Endodermal cell (in vitro differentiated cells): ENCODE data around the gene FARP2. TPM values are rescaled to one million over a fixed set of nuclear protein-coding genes. Genes with fewer than 3 reads are reported as not detected.

Experiments used
- DNase-seq: peaks from one replicate; pipeline ENCODE4 v3.0.0-alpha.2; 2017
- H3K27ac ChIP-seq: 2 replicates; pipeline ENCODE4 v1.5.1; 2013; ENCODE audit warnings: mild to moderate bottlenecking, low read depth, low read length, moderate library complexity
- H3K27me3 ChIP-seq: 2 replicates; pipeline ENCODE4 v1.6.1; 2013; ENCODE audit warnings: mild to moderate bottlenecking, low read length, moderate library complexity; ENCODE audit not compliant: insufficient read depth, control insufficient read depth, poor library complexity, severe bottlenecking
- H3K36me3 ChIP-seq: 2 replicates; pipeline ENCODE4 v1.7.0; 2013; ENCODE audit warnings: mild to moderate bottlenecking, low read length, moderate library complexity; ENCODE audit not compliant: control insufficient read depth, insufficient read depth
- H3K4me1 ChIP-seq: one replicate; pipeline ENCODE4 v1.7.0; 2013; ENCODE audit warnings: low read length; ENCODE audit not compliant: control insufficient read depth, insufficient read depth
- H3K4me3 ChIP-seq: 2 replicates; pipeline ENCODE4 v1.5.1; 2013; ENCODE audit warnings: mild to moderate bottlenecking, low read length, moderate library complexity
- H3K9ac ChIP-seq: 2 replicates; pipeline ENCODE4 v1.6.1; 2013; ENCODE audit warnings: mild to moderate bottlenecking, low read length, moderate library complexity; ENCODE audit not compliant: poor library complexity, severe bottlenecking; ENCODE audit errors: extremely low read depth
- H3K9me3 ChIP-seq: 2 replicates; pipeline ENCODE4 v1.6.1; 2013; ENCODE audit warnings: mild to moderate bottlenecking, low read length, moderate library complexity; ENCODE audit not compliant: control insufficient read depth
- H3K27ac Mint-ChIP-seq: 2 replicates; pipeline ENCODE4 v1.8.0; 2020; ENCODE audit warnings: mixed read lengths
- H3K27me3 Mint-ChIP-seq: 2 replicates; pipeline ENCODE4 v1.8.0; 2021; ENCODE audit warnings: mild to moderate bottlenecking, mixed read lengths; ENCODE audit not compliant: insufficient read depth
- H3K36me3 Mint-ChIP-seq: 2 replicates; pipeline ENCODE4 v1.8.0; 2020; ENCODE audit warnings: low read depth, mixed read lengths
- H3K4me1 Mint-ChIP-seq: 2 replicates; pipeline ENCODE4 v1.8.0; 2020; ENCODE audit warnings: mixed read lengths
- H3K4me3 Mint-ChIP-seq: 2 replicates; pipeline ENCODE4 v1.8.0; 2020; ENCODE audit warnings: mild to moderate bottlenecking, moderate library complexity, mixed read lengths
- H3K9me3 Mint-ChIP-seq: 2 replicates; pipeline ENCODE4 v1.8.0; 2020; ENCODE audit warnings: mild to moderate bottlenecking, mixed read lengths
- CTCF ChIP-seq: fragments of 200-600 bp; sonication (generic); conservative IDR thresholded peaks from 2 replicates; pipeline ENCODE4 v1.5.0; 2021; ENCODE audit warnings: antibody characterized with exemption, mild to moderate bottlenecking
- whole genome bisulfite sequencing, 2 experiments: methylation state at CpG; one replicate each; pipeline versions ENCODE4 v1.1.5 to v1.1.7; 2013; ENCODE audit warnings: missing lambda C conversion rate in 2 of 2, mixed read lengths in 1 of 2; ENCODE audit not compliant: insufficient coverage in 1 of 2, insufficient read length in 1 of 2; 5-methylcytosine and 5-hydroxymethylcytosine counted together
- total RNA-seq, 2 donors: library from RNA; stranded (reverse); fragmentation: NEBNext Ultra II Directional in 1 of 2; extraction: Animal tissue kit (Norgen Biotek cat#: 25700) in 1 of 2; gene quantifications; 2 replicates in 1 of 2; 3 replicates in 1 of 2; pipeline ENCODE4 v1.2.1, GENCODE V29; 2021

The FARP2 gene
- total RNA-seq, 2 donors from 2014 or later, result 36.4 to 51.4 TPM

DNA sequence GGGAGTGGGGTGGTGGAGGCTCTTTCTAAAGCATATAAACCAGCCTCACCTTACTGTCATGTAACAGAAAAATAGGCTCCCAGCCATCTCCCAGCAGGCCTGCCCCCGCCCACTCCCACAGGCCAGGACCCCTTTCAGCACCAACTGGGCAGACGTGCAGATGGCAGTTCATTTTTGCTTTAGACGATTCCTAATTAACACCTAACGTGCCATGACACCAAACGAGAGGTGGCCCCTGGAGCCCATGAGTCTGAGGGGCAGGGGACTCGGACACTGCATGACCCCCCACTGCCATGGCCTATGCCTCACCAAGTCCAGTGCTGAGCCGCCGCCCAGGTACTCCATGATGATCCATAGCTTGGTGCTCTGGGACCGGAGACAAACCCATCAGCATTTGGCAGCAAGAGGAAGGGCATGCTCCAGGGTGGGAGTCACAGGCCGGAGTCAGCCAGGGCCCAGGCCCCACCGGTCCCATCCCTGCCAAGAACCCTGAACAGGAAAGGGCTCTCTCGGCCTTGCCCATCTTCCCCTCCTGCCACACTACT is 144.4 kb downstream of the FARP2 start:
- H3K27me3 ChIP-seq, result no peaks in the 10 kb centered on the region
- 94 to 96% methylated on average over 6 to 12 of the region's 12 CpGs for WGBS, 2 experiments
- no peaks in the 10 kb centered on the region for H3K9me3 ChIP-seq
- no peak for DNase-seq
- Mint-ChIP-seq H3K36me3 (peaks cover 50% of the 10 kb centered on the region), H3K4me3 (no peak overlapping the region), H3K9me3 (no peaks in the 10 kb centered on the region), H3K27me3 (no peaks in the 10 kb centered on the region), H3K27ac (no peak overlapping the region), H3K4me1 (peaks cover 2% of the 10 kb centered on the region)
- TF ChIP-seq CTCF, result no peak
- no peak overlapping the region for H3K4me3 ChIP-seq
- H3K36me3 ChIP-seq, result peaks cover 52% of the 10 kb centered on the region
- H3K27ac ChIP-seq, result no peak overlapping the region
- H3K4me1 ChIP-seq, result no peaks in the 10 kb centered on the region
- H3K9ac ChIP-seq, result no peak overlapping the region

GRCh38 chr2:241501099-241501541 is 145.0 kb downstream of the FARP2 start:
- Histone ChIP-seq H3K36me3 (peaks cover 49% of the 10 kb centered on the region), H3K4me1 (no peaks in the 10 kb centered on the region), H3K4me3 (no peak overlapping the region), H3K9me3 (no peaks in the 10 kb centered on the region), H3K27ac (no peak overlapping the region), H3K27me3 (no peaks in the 10 kb centered on the region), H3K9ac (no peak overlapping the region)
- WGBS, 2 experiments, result 93 to 96% methylated on average over 11 to 12 of the region's 12 CpGs
- peaks cover 47% of the 10 kb centered on the region for H3K36me3 Mint-ChIP-seq
- H3K27ac Mint-ChIP-seq, result no peak overlapping the region
- no peak overlapping the region for H3K4me3 Mint-ChIP-seq
- TF ChIP-seq CTCF, result no peak
- DNase-seq, result no peak
- no peaks in the 10 kb centered on the region for H3K9me3 Mint-ChIP-seq
- H3K27me3 Mint-ChIP-seq, result no peaks in the 10 kb centered on the region
- peaks cover 2% of the 10 kb centered on the region for H3K4me1 Mint-ChIP-seq

GRCh38 chr2:241501551-241501950 is 145.5 kb downstream of the FARP2 start:
- TF ChIP-seq CTCF, result no peak
- Histone ChIP-seq H3K36me3 (peaks cover 46% of the 10 kb centered on the region), H3K9me3 (no peaks in the 10 kb centered on the region), H3K4me1 (no peaks in the 10 kb centered on the region), H3K27ac (no peak overlapping the region), H3K9ac (no peak overlapping the region), H3K27me3 (no peaks in the 10 kb centered on the region), H3K4me3 (no peak overlapping the region)
- H3K4me3 Mint-ChIP-seq, result no peak overlapping the region
- H3K27ac Mint-ChIP-seq, result no peak overlapping the region
- H3K27me3 Mint-ChIP-seq, result no peaks in the 10 kb centered on the region
- H3K9me3 Mint-ChIP-seq, result no peaks in the 10 kb centered on the region
- peaks cover 4% of the 10 kb centered on the region for H3K4me1 Mint-ChIP-seq
- H3K36me3 Mint-ChIP-seq, result peaks cover 43% of the 10 kb centered on the region
- WGBS, 2 experiments, result 95 to 97% methylated on average over 13 to 17 of the region's 17 CpGs
- DNase-seq, result no peak
